ENCODE results near the gene OAS1. TPM values are rescaled to one million over a fixed set of nuclear protein-coding genes. Genes with fewer than 3 reads are reported as not detected.

Gene OAS1
- total and polyA plus RNA-seq, 2 of the 8 experiments (the other 6 are each of a cell fraction or from before 2014, with no cell fraction given) = 0.23 TPM; not detected in 1

GRCh38 chr12:112904571-112904970 lies 2.2 kb upstream of the OAS1 start:
- no peaks in the 10 kb centered on the region for H3K36me3 ChIP-seq (ENCODE audit: control insufficient read depth in 2 of 4, insufficient read depth in 4 of 4, low read length in 3 of 4)
- H2BK20ac ChIP-seq (ENCODE audit: low read length) = no peak overlapping the region
- no peaks in the 10 kb centered on the region for H3K27me3 ChIP-seq (replicated peaks in 1 of 4; ENCODE audit: control insufficient read depth in 3 of 4, extremely low read depth in 1 of 4, insufficient read depth in 3 of 4, low read length in 3 of 4)
- no peak overlapping the region for H3K4me3 ChIP-seq (ENCODE audit: extremely low read depth in 1 of 4, insufficient read depth in 2 of 4, low read depth in 3 of 4, low read length in 4 of 4)
- no peak for DNase-seq (ENCODE audit: low read depth in 1 of 2, low spot score in 2 of 2)
- no peak overlapping the region for H2AFZ ChIP-seq (ENCODE audit: low read length)
- no peak overlapping the region for H3K18ac ChIP-seq (ENCODE audit: extremely low read depth, low read length)
- H3K4me2 ChIP-seq (ENCODE audit: insufficient read depth in 1 of 2, low read depth in 2 of 2, low read length in 2 of 2) = no peak overlapping the region
- CTCF ChIA-PET (ENCODE audit: partially characterized antibody) = no interaction called here
- no peak overlapping the region for H2BK120ac ChIP-seq (replicated peaks; ENCODE audit: low read depth, low read length)
- no peak overlapping the region for H3K9ac ChIP-seq (replicated peaks in 1 of 4; ENCODE audit: extremely low read depth in 1 of 4, low read depth in 3 of 4, low read length in 3 of 4)
- H4K91ac ChIP-seq (replicated peaks; ENCODE audit: insufficient read length, low read length) = no peak overlapping the region
- POLR2A ChIA-PET (ENCODE audit: partially characterized antibody) = no interaction called here
- no peaks in the 10 kb centered on the region for H3K4me1 ChIP-seq (replicated peaks in 1 of 4; ENCODE audit: control insufficient read depth in 3 of 4, insufficient read depth in 4 of 4, low read length in 3 of 4)
- no peak overlapping the region for H3K14ac ChIP-seq (ENCODE audit: insufficient read length)
- no peak overlapping the region for H2BK5ac ChIP-seq (ENCODE audit: low read depth, low read length)
- no peaks in the 10 kb centered on the region for H4K20me1 ChIP-seq (replicated peaks in 1 of 2; ENCODE audit: control insufficient read depth in 1 of 2, insufficient read depth in 2 of 2, low read length in 2 of 2)
- TF ChIP-seq NANOG (IDR thresholded peaks at IDR 0.05; ENCODE audit: insufficient read depth, low read depth, low read length, poor library complexity, severe bottlenecking) = no peak
- no peak overlapping the region for H3K4ac ChIP-seq (replicated peaks; ENCODE audit: insufficient read length, low read depth, low read length)
- H3K56ac ChIP-seq (replicated peaks; ENCODE audit: insufficient read length, low read depth, low read length) = no peak overlapping the region
- no peak overlapping the region for H4K8ac ChIP-seq (ENCODE audit: extremely low read depth, insufficient read depth, low read length)
- H3K9me3 ChIP-seq (ENCODE audit: insufficient read depth in 2 of 2, low read depth in 1 of 2, low read length in 1 of 2) = peaks cover 5% of the 10 kb centered on the region in 2 experiments; a peak in 3 of 4 replicates
- H2BK12ac ChIP-seq (ENCODE audit: low read depth, low read length) = no peak overlapping the region
- H3K27ac ChIP-seq (ENCODE audit: low read depth, low read length) = no peak overlapping the region
- H2AK5ac ChIP-seq (ENCODE audit: low read depth, low read length) = no peak overlapping the region
- H3K79me1 ChIP-seq (ENCODE audit: low read depth, low read length) = no peaks in the 10 kb centered on the region
- no peak for FAIRE-seq
- H4K5ac ChIP-seq (ENCODE audit: insufficient read length, low read depth, low read length) = no peak overlapping the region
- H3K79me2 ChIP-seq (ENCODE audit: control insufficient read depth in 1 of 2, insufficient read depth in 2 of 2, low read length in 2 of 2) = no peaks in the 10 kb centered on the region
- H3K23ac ChIP-seq (ENCODE audit: insufficient read length) = no peak overlapping the region
- H2BK15ac ChIP-seq (ENCODE audit: low read length) = no peak overlapping the region
- H3K23me2 ChIP-seq (ENCODE audit: low read depth, low read length) = no peaks in the 10 kb centered on the region
